ENCODE results near the gene SLC5A11.
"Not testable (repeated sequence)": the region's sequence is repeated elsewhere in the genome, so short reads cannot be mapped to it uniquely, and the experiment has no call there.

SLC5A11 gene

DNA sequence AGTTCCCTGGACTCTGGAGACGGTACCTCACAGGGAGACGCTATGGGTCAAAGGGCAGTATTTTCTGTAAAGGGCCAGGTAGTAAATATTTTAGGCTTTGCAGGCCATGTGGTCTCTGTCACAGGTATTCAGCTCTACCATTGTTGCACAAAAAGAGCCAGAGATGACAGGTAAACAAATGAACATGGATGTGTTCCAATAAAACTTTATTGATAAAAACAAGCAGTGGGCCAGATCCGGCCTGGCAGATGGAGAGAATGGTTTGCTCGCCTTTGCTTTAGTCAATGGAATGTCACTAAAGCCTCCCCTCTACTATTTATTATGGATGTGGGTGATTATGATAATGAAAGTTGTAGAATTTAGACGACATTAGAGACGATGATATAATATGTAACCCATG lies 8.9 kb upstream of the SLC5A11 start:
- no peak for DNase-seq (ENCODE audit: low read depth in 2 of 2)

GRCh38 chr16:24837969-24838368 lies 7.8 kb upstream of the SLC5A11 start:
- no peak for DNase-seq (ENCODE audit: low read depth in 2 of 2)

DNA sequence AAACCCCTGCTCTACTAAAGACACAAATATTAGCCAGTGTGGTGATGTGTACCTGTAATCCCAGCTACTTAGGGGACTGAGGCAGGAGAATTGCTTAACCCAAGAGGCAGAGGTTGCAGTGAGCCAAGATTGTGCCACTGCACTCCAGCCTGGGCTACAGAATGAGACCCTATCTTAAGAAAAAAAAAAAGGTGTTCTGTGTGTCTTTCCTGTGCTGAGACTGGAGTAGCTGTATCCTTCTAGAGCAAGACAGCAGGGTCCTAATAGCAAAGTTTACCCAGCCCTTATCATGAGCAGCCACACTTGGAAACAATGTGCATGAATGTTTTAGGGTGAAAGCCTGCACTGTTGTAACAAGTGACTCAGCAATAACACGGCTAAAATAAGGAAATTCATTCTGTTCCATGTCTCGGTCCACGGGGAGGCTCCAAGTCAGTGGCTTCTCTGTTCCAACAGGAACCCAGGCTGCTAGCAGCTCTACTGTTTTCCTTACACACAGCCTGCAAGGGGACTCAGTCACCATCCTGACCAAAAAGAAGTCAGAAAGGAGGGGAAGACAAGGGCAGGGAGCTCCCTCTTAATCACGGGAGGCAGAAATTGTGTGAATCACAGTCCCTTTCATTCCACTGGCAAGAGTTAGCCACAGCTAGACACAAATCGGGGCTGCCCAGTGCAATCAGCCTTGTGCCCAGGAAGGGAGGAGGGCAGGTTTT lies 7.1 kb upstream of the SLC5A11 start:
- no peak for DNase-seq (ENCODE audit: low read depth in 2 of 2)

GRCh38 chr16:24839347-24839972 lies 6.3 kb upstream of the SLC5A11 start:
- DNase-seq (ENCODE audit: low read depth in 2 of 2), result no peak

DNA sequence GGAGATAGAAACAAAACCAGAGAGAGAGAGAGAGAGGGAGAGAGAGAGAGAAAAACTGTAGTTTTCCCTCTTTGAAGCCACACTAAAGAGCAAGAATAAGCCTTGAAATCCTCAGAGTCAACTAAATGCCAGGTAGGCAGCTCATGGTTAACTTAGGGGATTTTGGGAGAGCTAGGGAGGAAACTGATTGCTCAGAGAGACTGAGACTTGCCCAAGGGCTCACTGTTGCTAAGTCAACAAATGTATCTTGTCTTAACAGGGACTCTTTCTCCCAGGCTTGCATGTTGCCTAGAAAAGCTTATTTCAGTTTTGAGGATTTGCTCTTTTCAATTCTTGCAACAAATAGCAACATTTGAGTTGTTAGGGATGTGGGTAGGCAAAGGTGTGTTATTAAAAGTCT lies 4.5 kb upstream of the SLC5A11 start:
- DNase-seq (ENCODE audit: low read depth in 2 of 2), result no peak

DNA sequence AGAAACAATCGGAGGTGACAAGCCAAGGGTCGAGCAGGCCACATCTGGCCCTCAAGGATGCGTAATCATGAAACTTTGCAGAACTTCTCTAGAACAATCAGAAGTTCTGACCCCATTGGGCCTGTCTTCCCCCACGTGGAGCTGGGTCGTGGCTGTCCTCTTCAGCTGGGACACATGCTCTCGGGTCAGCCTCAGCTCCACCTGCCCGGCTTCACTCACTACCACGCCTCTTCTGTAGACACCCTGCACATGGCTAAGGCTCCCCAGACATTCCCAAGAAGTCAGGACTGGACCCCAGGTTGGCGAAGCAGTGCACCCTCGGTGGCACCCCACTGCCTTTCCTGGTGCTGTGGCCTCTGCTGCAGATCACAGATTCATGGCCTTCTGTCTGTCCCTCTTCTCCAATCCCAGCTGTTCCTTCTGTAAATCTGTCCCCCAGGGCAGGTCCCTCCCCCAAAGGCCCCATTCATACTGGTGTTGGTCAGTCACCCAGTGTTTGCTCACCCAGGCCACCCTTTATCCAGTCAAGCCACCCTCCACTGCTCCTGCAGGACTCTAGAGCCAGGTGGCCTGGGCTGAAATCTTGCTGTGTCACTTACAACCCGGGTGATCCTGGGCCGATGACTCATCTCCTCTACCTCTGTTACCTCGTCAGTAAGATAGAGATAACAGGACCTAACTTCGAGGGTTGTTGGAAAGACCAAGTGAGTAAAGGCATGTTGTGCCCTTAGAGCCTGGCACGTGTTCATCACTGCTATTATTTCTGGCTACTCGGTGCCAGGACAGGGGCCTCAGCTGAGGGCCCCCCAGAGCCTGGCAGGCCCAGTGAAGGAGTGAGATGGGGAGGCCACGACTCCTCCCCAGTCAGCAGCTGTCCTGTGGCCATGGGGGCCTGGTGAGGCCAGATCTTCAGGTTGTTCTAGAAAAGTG lies 1.4 kb upstream of the SLC5A11 start:
- no peak for DNase-seq (ENCODE audit: low read depth in 2 of 2)

GRCh38 chr16:24845031-24845365 lies 765 bp upstream of the SLC5A11 start:
- not testable (repeated sequence) for DNase-seq (ENCODE audit: low read depth in 2 of 2)

DNA sequence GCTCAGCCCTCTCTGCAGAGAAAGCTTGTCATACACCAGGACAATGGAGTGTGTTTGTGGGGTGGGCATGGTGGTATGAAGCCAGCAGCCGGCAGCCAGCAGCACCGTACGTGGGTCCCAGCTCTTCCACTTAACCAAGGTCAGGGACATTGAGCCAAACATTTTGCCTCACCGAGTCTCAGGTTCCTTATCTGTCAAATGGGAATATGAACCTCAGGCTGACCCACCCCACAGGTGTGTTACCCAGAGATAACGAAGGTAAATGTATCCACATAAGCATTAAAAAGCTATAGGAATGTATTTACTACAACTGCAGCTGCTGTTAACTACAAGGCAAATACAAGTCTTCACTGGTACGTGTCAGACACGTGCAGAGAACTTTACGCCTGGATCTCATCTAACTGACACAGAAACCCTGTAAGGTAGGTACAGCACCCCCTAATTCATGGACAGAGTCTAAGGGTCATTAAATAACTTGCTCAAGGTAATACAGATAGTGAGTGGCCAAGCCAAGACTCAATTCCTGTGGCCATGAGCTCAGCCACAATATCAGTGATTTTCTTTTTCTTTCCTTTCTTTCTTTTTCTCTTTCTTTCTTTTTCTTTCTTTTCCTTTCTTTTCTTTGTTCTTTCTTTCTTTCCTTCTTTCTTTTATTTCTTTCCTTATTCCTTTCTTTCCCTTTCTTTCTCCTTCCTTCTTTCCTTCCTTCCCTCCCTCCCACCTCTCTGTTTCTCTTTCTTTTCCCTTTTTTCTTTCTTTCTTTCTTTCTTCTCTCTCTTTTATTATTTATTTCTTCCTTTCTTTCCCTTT lies 990 bp downstream of the SLC5A11 start:
- DNase-seq (ENCODE audit: low read depth in 2 of 2), result no peak

DNA sequence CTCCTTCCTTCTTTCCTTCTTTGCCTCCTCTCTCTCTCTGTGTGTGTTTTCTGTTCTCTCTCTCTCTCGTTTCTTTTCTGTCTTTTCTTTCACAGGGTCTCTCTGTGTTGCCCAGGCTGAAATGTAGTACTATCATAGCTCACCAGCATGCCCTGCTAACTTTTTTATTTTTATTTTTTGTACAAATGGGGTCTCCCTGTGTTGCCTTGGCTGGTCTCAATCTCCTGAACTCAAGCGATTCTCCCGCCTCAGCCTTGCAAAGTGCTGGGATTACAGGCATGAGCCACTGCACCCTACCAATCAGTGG lies 1.5 kb downstream of the SLC5A11 start:
- DNase-seq (ENCODE audit: low read depth in 2 of 2), result no peak

GRCh38 chr16:24848065-24848464 lies 2.3 kb downstream of the SLC5A11 start:
- no peak for DNase-seq (ENCODE audit: low read depth in 2 of 2)

DNA sequence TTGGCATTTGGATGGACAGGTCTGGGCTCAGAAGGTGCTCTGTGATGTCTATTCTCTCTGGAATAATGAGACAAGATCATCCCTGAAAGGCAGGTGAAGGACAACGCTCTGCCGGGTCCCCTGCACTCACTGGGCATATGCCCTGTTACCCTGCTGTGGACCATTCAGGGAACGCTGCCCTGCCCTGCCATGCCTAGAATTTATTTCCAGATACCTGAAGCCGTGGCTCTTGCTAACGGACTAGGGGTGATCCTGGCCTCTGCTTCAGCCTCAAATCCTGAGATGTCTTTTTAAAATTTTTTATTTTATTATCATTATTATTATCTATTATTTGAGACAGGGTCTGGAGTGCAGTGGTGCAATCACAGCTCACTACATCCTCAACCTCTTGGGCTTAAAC lies 3.9 kb downstream of the SLC5A11 start:
- no peak for DNase-seq (ENCODE audit: low read depth in 2 of 2)

DNA sequence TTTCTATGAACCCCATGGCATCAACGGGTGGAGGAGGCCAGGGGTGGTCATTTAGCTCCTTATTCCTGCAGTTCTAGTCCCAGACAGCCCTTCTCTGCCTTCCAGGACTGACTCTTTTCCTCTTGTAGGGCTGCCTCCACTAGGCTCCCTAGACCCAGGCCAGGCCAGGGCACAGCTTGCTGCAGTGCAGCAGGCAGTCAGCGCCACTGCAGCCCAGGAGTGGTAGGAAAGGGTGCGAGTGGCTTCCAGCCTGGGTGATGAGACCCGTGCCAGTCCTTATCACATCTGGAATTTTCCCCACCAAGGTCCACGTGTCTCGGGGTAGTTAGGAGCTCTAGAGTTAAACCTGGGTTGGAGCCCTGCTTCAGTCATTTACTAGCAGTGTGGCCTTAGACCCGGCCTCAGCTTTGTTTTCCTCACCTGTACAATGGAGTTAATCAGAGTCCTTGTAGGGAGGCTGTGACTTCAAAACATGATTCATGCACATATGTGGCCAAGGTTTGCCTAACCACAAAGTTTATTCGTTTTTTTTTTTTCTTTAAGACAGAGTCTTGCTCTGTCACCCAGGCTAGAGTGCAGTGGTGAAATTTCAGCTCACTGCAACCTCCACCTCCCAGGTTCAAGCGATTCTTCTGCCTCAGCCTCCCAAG lies 4.7 kb downstream of the SLC5A11 start:
- no peak for DNase-seq (ENCODE audit: low read depth in 2 of 2)

DNA sequence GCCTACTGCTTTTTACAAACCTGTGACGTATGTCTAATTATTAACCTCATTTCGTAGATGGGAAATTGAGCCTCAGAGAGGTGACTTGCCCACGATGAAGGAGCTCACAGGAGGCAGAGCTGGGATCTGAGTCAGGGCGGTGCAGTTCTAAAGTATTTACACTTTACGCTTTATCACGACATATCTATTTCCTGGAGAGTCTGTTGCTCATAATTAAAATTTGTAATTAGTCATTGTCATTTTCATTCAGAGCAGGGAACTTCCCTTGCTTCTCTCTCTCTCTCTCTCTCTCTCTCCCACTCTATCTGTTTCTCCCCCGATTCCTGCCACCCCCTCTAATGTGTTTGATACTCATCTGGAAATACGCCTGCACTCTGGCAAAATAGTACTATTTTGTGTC lies 5.9 kb downstream of the SLC5A11 start:
- DNase-seq (ENCODE audit: low read depth in 2 of 2), result no peak

DNA sequence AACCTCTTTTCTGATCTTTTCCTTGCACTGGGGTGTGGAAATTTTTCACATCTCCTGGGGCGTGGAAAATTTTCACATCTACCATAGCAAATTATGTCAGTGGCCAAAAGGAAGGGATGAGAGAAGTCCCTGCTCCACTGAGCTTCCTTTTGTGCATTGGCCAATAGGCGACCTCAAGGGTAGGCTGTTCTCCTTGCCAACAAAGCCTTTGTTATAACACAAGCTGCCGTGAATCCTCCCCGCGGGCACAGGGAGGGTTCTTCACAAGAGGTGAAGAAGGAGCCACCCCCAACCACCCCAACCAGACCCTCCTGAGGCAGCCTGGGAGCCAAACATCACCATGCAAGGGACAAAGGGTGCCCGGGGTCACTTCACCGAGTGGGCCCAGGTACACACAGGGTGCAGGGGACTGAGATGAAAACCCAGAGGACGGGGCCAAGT lies 6.5 kb downstream of the SLC5A11 start:
- DNase-seq (ENCODE audit: low read depth in 2 of 2), result no peak

DNA sequence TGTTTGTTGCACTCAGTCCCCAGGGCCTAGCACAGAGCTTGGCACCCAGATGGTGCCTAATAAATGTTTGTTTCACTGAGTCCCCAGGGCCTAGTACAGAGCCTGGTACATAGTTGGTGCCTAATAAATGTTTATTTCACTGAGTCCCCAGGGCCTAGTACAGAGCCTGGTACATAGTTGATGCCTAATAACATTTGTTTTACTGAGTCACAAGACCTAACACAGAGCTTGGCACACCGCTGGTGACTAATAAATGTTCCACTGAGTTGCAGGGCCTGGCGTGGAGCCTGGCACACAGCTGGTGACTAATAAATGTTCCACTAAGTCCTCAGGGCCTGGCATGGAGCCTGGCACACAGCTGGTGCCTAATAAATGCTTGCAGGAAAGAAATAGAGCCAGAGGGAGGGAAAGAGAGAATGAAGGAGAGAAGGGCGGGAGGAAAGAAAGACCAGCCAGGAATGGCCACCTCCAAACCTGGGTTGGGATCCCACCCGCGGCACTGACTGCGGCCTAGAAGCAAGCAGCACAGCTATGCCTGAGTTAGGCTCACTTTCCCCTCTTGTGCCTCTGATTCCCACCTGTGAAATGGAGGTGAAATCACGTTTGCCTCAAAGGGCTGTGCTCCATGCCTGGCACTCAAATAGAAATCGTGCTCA lies 7.5 kb downstream of the SLC5A11 start:
- no peak for DNase-seq (ENCODE audit: low read depth in 2 of 2)

DNA sequence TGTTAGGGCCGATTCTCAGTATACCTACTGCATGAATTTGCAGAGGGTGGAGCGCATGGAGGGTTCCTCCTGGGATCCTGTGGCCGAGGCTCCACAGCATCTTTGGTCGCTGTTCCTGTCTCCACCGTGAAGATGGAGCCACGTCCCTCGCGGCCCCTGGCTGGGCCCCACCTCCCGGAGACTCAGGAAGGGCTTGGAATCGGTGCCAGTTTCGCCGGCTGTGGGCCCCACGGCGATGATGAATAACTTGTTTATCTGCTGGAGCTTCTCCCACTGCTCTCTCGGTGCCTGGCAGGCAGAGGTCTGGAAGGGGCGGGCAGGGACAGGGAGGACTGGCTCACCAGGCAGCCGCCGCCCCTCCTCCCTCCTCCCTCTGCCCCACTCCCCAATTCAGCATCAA lies 8.1 kb downstream of the SLC5A11 start:
- DNase-seq (ENCODE audit: low read depth in 2 of 2), result no peak

DNA sequence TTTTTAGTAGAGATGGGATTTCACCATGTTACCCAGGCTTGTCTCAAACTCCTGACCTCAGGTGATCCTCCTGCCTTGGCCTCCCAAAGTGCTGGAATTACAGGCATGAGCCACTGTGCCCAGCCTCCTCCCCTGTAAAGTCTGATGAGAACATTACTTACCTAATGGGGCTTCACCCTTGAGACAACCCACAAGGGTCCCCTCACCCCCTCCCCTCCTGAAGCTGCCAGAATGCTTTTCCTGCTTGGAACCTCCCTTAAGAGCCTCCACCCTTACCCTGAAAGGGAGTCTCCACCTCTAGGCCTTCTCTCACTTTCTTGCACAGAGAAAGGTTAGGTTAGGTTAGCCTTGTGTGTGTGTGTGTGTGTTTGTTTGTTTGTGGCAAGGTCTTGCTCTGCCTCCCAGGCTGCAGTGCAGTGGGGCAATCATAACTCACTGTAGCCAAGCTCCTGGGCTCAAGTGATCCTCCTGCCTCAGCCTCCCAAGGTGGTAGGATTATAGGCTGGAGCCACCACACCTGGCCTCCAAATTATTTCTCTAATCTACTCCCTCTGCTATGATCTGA lies 8.9 kb downstream of the SLC5A11 start:
- DNase-seq (ENCODE audit: low read depth in 2 of 2), result no peak

GRCh38 chr16:24855678-24856077 lies 9.9 kb downstream of the SLC5A11 start:
- DNase-seq (ENCODE audit: low read depth in 2 of 2), result no peak

- not testable (repeated sequence) for DNase-seq (ENCODE audit: low read depth in 2 of 2)
Measured at GRCh38 chr16:24856871-24857270, 11.1 kb downstream of the SLC5A11 start.

DNA sequence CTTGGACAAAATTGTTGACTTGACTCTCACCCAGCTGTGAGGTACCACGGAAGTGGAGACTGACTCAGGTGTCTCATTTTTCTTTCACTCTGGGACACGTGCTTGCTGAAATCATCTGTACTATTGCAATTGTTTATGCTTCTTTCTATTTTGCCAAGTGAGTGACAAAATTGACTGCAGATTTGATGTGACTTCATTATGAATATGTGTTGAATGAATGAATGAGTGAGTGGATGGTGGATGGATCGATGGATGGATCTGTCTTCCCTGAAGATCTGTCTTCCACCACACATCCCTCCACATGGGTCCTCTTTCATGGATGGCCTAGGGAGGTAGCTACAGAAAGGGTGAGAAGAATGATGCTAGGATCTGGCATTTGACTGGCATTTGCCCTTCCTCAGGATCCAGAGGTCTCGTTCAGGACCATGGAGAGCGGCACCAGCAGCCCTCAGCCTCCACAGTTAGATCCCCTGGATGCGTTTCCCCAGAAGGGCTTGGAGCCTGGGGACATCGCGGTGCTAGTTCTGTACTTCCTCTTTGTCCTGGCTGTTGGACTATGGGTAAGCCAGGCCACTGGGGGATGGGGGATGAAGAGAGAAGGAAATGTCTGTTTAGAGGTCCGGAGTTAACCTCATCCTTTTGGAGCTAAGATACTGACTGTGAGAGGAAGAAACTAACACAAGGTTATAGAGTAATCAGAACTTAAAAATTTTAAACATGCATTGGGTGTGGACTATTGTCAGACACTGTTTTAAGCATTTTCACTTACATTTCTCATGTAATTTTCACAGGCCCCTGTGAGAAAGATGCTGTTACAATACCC lies 12.7 kb downstream of the SLC5A11 start:
- peak; percentile 28 to 40 for DNase-seq (ENCODE audit: low read depth in 2 of 2)
